ENCODE measurements around the gene MRPS33. TPM values are rescaled to one million over a fixed set of nuclear protein-coding genes. Genes with fewer than 3 reads are reported as not detected.
A peak's percentile ranks its signal among the peaks of the same experiment; 100 is the strongest.

MRPS33 gene
- total and polyA plus RNA-seq, 2 of the 13 experiments (the other 11 are each of a cell fraction or from before 2014, with no cell fraction given), result 50.9 to 91.0 TPM

GRCh38 chr7:141014524-141015395, at the start of gene MRPS33 (continued):
- no peak for TF ChIP-seq MLXIP (CRISPR knock-in tag; IDR thresholded peaks at IDR 0.05; ENCODE audit: borderline replicate concordance)
- 0 out of 2 replicates have a peak, but pooled peaks have one; percentile 42 for TF ChIP-seq ZSCAN12 (CRISPR knock-in tag; IDR thresholded peaks at IDR 0.05)
- no peak for TF ChIP-seq PBX2 (CRISPR knock-in tag; IDR thresholded peaks at IDR 0.05)
- no peak for TF ChIP-seq KAT2B (IDR thresholded peaks at IDR 0.05; ENCODE audit: borderline replicate concordance, low read depth, low read length)
- TF ChIP-seq E2F5 (CRISPR knock-in tag; conservative IDR thresholded peaks at IDR 0.05), result no peak
- TF ChIP-seq ZBTB25 (CRISPR knock-in tag; IDR thresholded peaks at IDR 0.05), result peak; percentile 45
- TF ChIP-seq ZNF512B (CRISPR knock-in tag; IDR thresholded peaks at IDR 0.05; ENCODE audit: borderline replicate concordance), result no peak
- peak; percentile 74 for TF ChIP-seq MEF2D (CRISPR knock-in tag; IDR thresholded peaks at IDR 0.05)
- peak; percentile 94 for TF ChIP-seq GATAD1 (CRISPR knock-in tag; IDR thresholded peaks at IDR 0.05)
- TF ChIP-seq RBM22 (optimal IDR thresholded peaks at IDR 0.05; ENCODE audit: low read length), result no peak
- TF ChIP-seq ZNF281 (CRISPR knock-in tag; IDR thresholded peaks at IDR 0.05; ENCODE audit: borderline replicate concordance), result no peak
- TF ChIP-seq CCDC6 (CRISPR knock-in tag; IDR thresholded peaks at IDR 0.05), result peak; percentile 92
- TF ChIP-seq NFKBIZ (CRISPR knock-in tag; IDR thresholded peaks at IDR 0.05), result no peak
- peak; percentile 94 for TF ChIP-seq ZNF605 (CRISPR knock-in tag; IDR thresholded peaks at IDR 0.05)
- no peak for TF ChIP-seq ZNF10 (CRISPR knock-in tag; IDR thresholded peaks at IDR 0.05; ENCODE audit: borderline replicate concordance, low read depth)
- TF ChIP-seq RBM39 (IDR thresholded peaks at IDR 0.05; ENCODE audit: low read depth, low read length, poor library complexity, severe bottlenecking), result peak; percentile 97

Data from HepG2 (cell line).